ENCODE data around the gene CCL17.
"Not testable (repeated sequence)": the region's sequence is repeated elsewhere in the genome, so short reads cannot be mapped to it uniquely, and the experiment has no call there.

Gene CCL17

DNA sequence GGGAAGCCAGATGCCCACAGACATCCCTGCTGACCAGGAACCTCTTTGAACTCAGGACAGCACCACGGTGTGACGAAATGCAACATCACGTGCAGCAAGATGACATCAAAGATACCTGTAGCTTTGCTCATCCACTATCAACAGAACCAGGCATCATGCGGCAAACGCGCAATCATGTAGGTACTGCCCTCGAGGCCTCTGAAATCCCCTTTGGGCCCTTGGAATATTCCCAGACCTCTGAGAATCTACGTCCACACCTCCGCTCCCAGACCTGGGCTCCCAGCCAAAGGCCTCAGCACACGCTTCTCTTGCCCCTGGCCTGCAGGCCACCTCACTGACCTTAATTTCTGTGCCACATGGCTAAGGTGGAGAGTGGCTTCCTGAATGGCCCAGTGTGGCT lies 25.0 kb upstream of the CCL17 start:
- no peak for DNase-seq

DNA sequence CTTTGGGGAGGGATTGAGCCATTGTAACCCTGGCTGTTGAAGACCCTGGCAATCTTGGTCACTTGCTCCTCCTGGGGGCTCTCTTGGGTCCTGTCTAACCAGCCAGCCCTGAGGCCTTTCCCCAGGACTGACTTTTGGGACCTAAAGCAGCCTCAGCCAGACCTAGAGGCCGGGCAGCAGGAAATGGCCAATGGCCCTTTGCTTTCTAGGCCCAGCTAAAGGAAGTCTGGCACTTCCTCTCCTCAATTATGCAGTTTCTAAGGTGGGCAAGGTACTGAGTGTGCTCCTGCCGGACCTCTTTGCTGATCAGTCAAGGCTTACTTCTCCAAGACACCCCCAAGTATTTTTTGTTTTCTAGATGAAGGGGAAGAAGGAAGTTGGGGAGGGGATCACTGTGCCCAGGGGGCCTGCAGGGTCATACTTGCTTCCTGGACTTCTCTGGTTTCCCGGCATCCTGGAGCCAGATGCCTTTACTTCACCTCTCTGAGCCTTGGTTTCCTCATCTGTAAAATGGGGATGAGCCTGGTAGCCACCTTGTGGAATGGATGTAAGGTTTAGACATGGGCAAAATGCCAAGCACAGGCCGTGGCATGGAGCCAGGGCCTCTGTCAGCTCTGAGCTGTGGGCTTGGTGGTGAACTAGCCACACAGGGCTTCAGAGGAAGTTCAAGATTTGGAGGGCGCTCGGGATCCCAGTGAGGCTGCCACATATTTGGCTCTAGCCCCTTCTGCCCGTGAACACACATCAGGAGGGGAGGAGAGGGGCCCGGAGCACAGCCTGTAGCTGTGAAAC lies 23.7 kb upstream of the CCL17 start:
- DNase-seq = no peak

DNA sequence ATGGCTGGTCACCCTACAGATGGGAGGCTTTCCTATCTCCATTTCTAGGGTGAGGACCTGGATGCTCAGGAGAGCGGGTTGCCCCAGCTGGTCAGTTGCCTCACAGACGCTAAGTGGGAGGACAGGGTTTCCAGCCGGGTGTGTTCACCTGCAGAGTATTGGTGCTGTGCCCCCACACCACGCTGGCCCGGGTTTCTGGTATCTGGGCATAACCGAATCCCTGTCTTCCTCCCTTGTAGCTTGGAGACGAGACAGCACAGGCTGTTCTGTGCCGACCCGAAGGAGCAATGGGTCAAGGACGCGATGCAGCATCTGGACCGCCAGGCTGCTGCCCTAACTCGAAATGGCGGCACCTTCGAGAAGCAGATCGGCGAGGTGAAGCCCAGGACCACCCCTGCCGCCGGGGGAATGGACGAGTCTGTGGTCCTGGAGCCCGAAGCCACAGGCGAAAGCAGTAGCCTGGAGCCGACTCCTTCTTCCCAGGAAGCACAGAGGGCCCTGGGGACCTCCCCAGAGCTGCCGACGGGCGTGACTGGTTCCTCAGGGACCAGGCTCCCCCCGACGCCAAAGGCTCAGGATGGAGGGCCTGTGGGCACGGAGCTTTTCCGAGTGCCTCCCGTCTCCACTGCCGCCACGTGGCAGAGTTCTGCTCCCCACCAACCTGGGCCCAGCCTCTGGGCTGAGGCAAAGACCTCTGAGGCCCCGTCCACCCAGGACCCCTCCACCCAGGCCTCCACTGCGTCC lies 22.6 kb upstream of the CCL17 start:
- no peak for DNase-seq

DNA sequence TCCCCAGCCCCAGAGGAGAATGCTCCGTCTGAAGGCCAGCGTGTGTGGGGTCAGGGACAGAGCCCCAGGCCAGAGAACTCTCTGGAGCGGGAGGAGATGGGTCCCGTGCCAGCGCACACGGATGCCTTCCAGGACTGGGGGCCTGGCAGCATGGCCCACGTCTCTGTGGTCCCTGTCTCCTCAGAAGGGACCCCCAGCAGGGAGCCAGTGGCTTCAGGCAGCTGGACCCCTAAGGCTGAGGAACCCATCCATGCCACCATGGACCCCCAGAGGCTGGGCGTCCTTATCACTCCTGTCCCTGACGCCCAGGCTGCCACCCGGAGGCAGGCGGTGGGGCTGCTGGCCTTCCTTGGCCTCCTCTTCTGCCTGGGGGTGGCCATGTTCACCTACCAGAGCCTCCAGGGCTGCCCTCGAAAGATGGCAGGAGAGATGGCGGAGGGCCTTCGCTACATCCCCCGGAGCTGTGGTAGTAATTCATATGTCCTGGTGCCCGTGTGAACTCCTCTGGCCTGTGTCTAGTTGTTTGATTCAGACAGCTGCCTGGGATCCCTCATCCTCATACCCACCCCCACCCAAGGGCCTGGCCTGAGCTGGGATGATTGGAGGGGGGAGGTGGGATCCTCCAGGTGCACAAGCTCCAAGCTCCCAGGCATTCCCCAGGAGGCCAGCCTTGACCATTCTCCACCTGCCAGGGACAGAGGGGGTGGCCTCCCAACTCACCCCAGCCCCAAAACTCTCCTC lies 21.9 kb upstream of the CCL17 start:
- no peak for DNase-seq

DNA sequence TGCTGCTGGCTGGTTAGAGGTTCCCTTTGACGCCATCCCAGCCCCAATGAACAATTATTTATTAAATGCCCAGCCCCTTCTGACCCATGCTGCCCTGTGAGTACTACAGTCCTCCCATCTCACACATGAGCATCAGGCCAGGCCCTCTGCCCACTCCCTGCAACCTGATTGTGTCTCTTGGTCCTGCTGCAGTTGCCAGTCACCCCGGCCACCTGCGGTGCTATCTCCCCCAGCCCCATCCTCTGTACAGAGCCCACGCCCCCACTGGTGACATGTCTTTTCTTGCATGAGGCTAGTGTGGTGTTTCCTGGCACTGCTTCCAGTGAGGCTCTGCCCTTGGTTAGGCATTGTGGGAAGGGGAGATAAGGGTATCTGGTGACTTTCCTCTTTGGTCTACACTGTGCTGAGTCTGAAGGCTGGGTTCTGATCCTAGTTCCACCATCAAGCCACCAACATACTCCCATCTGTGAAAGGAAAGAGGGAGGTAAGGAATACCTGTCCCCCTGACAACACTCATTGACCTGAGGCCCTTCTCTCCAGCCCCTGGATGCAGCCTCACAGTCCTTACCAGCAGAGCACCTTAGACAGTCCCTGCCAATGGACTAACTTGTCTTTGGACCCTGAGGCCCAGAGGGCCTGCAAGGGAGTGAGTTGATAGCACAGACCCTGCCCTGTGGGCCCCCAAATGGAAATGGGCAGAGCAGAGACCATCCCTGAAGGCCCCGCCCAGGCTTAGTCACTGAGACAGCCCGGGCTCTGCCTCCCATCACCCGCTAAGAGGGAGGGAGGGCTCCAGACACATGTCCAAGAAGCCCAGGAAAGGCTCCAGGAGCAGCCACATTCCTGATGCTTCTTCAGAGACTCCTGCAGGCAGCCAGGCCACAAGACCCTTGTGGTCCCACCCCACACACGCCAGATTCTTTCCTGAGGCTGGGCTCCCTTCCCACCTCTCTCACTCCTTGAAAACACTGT lies 21.0 kb upstream of the CCL17 start:
- DNase-seq = no peak

DNA sequence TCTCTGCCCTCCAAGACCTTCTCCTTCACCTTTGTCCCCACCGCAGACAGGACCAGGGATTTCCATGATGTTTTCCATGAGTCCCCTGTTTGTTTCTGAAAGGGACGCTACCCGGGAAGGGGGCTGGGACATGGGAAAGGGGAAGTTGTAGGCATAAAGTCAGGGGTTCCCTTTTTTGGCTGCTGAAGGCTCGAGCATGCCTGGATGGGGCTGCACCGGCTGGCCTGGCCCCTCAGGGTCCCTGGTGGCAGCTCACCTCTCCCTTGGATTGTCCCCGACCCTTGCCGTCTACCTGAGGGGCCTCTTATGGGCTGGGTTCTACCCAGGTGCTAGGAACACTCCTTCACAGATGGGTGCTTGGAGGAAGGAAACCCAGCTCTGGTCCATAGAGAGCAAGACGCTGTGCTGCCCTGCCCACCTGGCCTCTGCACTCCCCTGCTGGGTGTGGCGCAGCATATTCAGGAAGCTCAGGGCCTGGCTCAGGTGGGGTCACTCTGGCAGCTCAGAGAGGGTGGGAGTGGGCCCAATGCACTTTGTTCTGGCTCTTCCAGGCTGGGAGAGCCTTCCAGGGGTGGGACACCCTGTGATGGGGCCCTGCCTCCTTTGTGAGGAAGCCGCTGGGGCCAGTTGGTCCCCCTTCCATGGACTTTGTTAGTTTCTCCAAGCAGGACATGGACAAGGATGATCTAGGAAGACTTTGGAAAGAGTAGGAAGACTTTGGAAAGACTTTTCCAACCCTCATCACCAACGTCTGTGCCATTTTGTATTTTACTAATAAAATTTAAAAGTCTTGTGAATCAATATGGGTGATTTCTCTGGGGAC lies 20.1 kb upstream of the CCL17 start:
- DNase-seq = no peak

DNA sequence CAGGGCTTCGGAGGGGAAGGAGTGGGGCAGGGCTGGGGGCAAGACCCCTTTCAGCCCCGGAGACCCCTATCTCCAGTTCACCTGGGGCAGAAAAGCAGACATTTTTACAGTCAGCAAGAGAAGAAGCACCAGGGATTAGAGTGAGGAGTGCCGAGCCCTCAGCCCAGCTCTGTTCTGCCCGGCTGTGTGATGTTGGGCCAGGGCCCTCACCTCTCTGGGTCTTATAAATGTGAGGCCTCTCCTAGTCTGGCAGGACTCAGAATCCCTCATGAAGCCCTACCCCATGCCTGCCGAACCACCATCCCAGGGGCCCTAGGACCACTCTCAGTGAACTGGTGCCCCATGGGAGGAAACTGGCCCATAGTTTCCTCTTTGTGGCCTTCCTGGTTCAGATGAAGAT lies 19.5 kb upstream of the CCL17 start:
- DNase-seq = no peak

DNA sequence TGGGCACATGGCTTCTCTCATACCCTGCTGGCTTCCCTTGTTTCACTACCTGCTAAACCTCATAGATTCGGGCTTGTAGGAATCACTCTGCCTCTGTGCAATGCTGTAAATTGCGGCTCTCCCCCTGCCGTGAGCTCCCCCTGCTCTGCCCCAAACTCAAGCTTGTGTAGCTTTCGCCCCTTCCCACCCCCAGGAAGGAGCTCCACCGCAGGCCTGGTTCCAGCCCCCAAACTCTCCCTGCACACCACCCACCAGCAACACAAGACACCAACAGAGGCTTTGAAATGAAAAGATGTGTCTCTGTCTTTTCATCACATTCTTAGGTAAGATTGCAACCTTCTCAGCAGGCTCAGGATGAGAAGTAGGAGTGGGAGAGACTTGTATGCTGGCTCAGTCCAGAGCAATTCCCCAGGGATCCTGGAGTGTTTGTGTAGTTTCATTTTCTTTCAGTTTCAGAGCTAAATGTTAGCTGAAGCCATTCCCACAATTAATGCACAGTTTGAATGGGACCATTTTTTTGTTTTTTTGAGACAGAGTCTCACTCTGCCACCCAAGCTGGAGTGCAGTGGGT lies 18.1 kb upstream of the CCL17 start:
- DNase-seq = no peak

DNA sequence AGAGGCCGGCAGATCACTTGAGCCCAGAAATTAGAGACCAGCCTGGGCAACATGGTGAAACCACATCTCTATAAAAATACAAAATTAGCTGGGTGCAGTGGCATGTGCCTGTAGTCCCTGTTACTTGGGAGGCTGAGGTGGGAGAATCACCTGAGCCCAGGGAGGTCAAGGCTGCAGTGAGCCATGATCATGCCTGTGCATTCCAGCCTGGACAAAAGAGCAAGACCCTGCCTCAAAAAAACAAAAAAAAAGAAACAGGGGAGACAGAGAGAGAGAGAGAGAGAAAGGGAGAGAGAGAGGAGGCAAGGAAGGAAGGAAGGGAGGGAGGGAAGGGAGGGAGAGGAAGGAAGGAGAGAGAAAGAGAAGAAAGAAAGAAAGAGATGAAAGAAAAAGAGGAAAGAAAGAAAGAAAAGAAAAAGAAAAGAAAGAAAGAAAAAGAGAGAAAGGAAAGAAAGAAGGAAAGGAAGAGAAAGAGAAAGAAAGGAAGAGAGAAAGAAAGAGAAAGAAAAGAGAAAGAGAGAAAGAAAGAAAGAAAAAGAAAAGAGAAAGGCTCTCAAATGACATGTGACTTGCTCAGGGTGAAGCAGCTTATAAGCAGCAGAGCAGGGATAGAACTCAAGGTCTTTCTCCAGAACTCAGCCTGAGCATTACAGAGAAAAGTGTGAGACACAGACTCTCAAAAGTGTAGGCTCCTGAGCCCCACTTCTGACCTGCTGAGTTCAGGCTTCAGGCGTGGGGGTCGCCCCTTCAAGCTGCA lies 16.8 kb upstream of the CCL17 start:
- DNase-seq = no peak

DNA sequence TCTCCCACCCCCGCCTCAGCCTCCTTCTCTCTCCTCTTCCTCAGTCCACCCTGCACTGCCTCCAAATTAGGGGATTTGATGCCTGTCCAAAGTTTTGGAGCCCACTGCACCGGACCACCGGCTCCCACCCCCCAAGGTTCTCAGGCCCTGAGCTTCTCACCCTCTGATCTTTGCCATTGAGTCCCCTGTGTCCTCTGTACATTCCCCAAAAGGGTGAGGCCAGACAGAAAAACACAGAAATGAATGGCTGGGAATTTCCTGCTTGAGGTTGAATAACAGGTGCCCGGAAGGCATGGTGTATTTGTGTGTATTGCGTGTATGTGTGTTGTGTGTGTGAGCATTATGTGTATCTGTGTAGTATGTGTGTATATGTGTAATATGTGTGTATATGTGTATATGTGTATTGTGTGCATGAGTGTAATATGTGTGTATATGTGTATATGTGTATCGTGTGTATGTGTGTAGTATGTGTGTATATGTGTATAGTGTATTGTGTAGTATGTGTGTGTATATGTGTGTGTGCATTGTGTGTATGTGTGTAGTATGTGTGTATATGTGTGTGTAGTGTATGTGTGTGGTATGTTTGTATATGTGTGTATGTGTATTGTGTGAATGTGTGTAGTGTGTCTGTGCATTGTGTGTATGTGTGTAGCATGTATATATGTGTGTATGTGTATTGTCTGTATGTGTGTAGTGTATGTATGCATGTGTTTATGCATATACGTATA lies 16.0 kb upstream of the CCL17 start:
- no peak for DNase-seq

DNA sequence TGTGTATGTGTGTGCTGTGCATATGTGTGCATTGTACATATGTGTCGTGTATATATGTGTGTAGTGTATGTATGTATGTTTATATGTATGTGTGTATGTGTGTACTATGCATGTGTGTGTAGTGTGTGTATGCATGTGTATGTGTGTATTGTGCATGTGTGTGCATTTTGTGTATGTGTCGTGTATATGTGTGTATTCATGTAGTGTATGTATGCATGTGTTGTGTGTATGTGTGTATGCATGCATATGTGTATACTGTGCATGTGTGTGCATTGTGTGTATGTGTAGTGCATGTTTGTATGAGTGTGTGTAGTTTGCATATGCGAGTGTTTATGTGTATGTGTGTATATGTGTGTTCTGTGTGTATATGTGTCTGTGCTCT lies 15.5 kb upstream of the CCL17 start:
- no peak for DNase-seq

DNA sequence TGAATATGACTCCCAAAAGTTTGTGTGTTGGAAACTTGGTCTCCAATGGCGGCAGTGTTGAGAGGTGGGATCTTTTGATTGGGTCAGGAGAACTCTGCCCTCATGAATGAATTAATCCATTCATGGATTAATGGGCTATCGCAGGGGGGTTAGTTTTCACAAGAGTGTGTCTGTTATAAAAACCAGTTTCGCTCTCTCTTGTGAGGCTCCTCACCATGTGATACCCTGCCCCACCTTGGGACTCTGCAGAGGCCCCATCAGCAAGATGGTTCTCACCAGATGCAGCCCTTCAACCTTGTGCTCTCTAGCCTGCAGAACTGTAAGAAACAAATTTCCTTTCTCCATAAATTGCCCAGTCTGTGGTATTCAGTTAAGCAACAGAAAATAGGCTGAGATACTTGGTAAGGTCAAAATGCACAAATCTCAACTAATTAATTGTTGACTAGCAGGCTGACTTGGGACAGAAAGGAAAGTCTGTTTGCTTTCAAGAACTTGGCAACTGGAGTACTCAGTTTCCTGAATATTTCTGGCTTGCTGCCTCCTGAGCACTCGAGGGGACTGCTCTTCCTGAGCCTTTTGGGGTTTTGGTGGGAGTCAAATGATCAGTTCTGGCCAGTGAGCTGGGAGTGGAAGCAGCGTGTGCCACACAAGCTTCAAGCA lies 13.8 kb upstream of the CCL17 start:
- no peak for DNase-seq

DNA sequence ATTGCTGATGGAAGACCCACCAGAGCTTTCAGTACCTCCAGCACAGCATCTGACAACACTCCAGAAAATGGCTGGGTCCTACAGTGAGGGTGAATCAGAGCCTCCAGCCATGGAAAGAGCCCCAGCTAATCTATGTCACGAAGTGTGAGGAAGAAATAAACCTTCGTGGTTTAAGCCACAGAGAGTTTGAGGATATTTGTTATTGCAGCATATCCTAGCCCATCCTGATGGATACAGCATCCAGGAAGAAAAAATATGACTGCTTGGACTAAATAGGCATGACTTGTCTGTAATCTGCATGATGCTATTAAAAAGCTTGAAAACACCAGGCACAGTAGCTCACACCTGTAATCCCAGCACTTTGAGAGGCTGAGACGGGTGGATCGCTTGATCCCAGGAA lies 13.3 kb upstream of the CCL17 start:
- DNase-seq = no peak

DNA sequence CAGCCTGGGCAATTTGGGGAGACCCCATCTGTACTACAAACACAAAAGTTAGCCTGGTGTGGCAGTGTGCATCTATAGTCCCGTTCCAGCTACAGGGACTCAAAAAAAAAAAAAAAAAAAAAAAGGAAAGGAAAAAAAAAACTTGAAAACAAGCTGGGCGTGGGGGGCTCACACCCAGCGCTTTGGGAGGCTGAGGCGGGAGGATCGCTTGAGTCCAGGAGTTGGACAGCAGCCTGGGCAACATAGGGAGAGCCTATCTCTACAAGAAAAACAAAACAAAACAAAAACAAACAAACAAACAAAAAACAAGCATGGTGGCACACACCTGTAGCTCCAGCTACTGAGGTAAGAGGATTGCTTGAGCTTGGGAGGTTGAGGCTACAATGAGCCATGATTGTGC lies 12.9 kb upstream of the CCL17 start:
- no peak for DNase-seq

DNA sequence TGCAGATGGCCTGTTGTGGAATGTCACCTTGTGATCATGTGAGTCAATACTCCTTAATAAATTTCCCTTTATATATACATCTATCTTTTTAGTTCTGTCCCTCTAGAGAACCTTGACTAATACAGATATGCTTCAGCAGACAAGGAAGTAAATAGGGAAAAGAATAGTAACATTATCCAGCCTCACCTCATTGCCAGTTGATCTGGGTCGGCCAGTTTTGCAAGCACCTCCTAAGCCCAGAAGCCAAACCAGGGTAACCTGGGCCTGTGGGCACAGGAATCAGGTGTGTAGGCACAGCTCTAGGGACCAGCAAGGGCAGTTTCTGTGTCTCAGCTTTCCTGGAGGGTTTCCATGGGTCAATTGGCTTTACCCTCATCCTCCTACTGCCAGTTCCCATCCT lies 11.9 kb upstream of the CCL17 start:
- DNase-seq = no peak

DNA sequence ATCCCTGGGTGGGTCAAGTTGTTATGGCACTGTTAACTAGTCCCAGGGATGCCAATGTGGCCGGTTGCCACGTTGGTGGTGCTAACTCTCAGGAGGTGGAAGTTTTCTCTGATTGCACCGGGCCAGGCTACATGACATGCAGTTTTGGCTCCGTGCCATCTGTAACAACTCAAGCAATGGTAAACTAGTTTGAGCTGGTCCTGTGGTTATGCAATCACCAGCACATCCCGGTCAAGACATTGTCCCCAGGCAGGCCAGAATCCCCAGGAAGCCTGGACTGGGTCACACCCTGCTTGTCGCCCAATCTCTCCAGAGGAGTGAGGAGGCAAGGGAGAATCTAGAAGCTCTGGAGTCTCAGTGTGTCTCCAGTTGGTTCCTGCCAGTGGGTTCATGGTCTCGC lies 10.1 kb upstream of the CCL17 start:
- DNase-seq = no peak

DNA sequence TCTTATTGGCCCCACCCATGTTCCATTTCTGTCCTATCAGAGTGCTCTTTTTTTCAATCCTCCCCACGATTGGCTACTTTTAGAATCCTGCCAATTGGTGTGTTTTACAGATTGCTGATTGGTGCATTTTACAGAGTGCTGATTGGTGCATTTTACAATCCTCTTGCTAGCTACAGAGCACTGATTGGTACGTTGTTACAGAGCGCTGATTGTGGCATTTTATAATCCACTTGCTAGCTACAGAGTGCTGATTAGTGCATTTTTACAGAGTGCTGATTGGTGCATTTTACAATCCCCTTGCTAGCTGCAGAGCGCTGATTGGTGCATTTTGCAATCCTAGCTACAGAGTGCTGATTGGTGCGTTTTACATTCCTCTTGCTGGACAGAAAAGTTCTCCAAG lies 9.5 kb upstream of the CCL17 start:
- no peak for DNase-seq

DNA sequence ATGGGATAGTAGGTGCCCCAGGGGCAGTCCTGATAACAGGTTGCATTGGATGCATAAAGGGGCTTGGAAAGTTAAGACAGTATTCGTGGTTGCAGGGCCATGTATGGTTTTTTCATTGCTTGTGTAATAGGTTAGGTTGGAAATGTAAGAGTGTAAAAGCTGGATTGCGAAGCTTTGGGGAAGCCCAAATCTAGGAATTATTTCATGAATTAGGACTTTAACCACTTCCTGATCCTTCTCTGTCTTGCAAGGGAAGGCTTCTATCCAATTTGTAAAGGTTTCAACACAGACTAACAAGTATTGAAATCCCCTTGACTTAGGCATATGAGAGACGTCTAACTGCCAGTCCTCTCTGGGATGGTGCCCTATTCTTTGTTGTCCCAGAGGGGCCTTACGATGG lies 7.8 kb upstream of the CCL17 start:
- DNase-seq = no peak

DNA sequence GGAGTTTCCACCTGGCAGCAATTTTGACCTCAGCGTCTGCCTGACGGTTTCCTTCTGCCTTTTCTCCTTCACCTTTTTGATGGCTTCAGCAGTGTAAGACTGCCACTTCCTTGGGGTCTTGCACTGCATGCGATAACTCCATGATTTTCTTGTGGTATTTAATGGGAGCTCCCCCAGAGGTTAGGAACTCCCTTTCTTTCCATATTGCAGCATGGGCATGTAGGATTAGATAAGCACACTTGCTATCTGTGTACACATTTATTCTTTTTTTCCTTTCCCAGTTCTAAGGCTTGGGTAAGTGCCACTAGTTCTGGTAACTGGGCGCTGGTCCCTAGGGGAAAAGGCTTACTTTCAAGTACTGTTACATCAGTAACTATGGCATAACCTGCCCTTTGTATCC lies 7.1 kb upstream of the CCL17 start:
- not testable (repeated sequence) for DNase-seq

Measured in NCI-H1105 (cell line).